T-cell (primary cell): Measurements from ENCODE around the gene PFDN5. TPM values are rescaled to one million over a fixed set of nuclear protein-coding genes. Genes with fewer than 3 reads are reported as not detected.
"Not testable (repeated sequence)": the region's sequence is repeated elsewhere in the genome, so short reads cannot be mapped to it uniquely, and the experiment has no call there.

Experiments used
- ATAC-seq, 4 experiments: fragments of 200-7000 bp in 3 of 4; fragments of 150-1000 bp in 1 of 4; cut with Tn5 transposase; replicated peaks in 1 of 4; 1 replicate in 3 of 4; 2 replicates in 1 of 4; pipeline ENCODE4 v1.10.0; 2021; ENCODE audit warnings: moderate library complexity in 3 of 4, mild to moderate bottlenecking in 2 of 4, moderate number of reproducible peaks in 1 of 4
- CTCF ChIA-PET, 2 donors: fragments of 300-600 bp; sonication (Branson Sonifier 250); formaldehyde crosslinking; loops; one replicate each; lab custom pipeline; 2022; ENCODE audit warnings: antibody characterized with exemption in 2 of 2; lab: Charles Lee
- POLR2A ChIA-PET, 2 donors: fragments of 300-600 bp; sonication (Branson Sonifier 250); formaldehyde crosslinking; loops; one replicate each; lab custom pipeline; 2022; ENCODE audit warnings: antibody characterized with exemption in 2 of 2; lab: Charles Lee
- DNase-seq, 35 experiments: peaks; one replicate each; pipeline versions ENCODE4 v3.0.0 to v3.0.0-alpha.2; 2013 to 2023
- H3K27ac ChIP-seq: one replicate; pipeline ENCODE4 v1.5.1; 2013; ENCODE audit warnings: low read length
- H3K27me3 ChIP-seq, 2 experiments: replicated peaks in 1 of 2; 1 replicate in 1 of 2; 2 replicates in 1 of 2; pipeline versions ENCODE4 v1.6.1 to v1.7.0; 2013; ENCODE audit warnings: low read length in 1 of 2, mixed read lengths in 1 of 2; ENCODE audit not compliant: control insufficient read depth in 2 of 2, insufficient read depth in 2 of 2; ENCODE audit errors: extremely low read depth in 1 of 2
- H3K36me3 ChIP-seq, 2 donors: 1 replicate in 1 of 2; 2 replicates in 1 of 2; pipeline versions ENCODE4 v1.6.1 to v1.7.0; 2013; ENCODE audit warnings: low read length in 1 of 2; ENCODE audit not compliant: control insufficient read depth in 2 of 2, insufficient read depth in 1 of 2; ENCODE audit errors: extremely low read depth in 1 of 2
- H3K4me1 ChIP-seq, 2 experiments: 1 replicate in 1 of 2; 2 replicates in 1 of 2; pipeline versions ENCODE4 v1.6.1 to v1.7.0; 2013; ENCODE audit warnings: low read length in 2 of 2, mixed read lengths in 1 of 2; ENCODE audit not compliant: insufficient read depth in 2 of 2, control insufficient read depth in 1 of 2; ENCODE audit errors: extremely low read depth in 1 of 2
- H3K4me3 ChIP-seq, 2 donors: 1 replicate in 1 of 2; 2 replicates in 1 of 2; pipeline versions ENCODE4 v1.5.1 to v1.7.0; 2013; ENCODE audit warnings: mild to moderate bottlenecking in 2 of 2, low read length in 1 of 2, moderate library complexity in 1 of 2; ENCODE audit not compliant: control insufficient read depth in 1 of 2; ENCODE audit errors: extremely low read depth in 1 of 2
- H3K9me3 ChIP-seq: 2 replicates; pipeline ENCODE4 v1.7.0; 2013
- H3K27ac Mint-ChIP-seq, 2 donors: one replicate each; pipeline ENCODE4 v1.8.0; 2020 to 2021; ENCODE audit warnings: mild to moderate bottlenecking in 2 of 2, mixed read lengths in 2 of 2
- H3K27me3 Mint-ChIP-seq, 2 donors: one replicate each; pipeline ENCODE4 v1.8.0; 2021 to 2022; ENCODE audit warnings: mixed read lengths in 2 of 2
- H3K36me3 Mint-ChIP-seq: one replicate; pipeline ENCODE4 v1.8.0; 2021; ENCODE audit warnings: mixed read lengths
- H3K4me1 Mint-ChIP-seq, 3 donors: one replicate each; pipeline ENCODE4 v1.8.0; 2020 to 2022; ENCODE audit warnings: mixed read lengths in 3 of 3, mild to moderate bottlenecking in 1 of 3
- H3K4me3 Mint-ChIP-seq, 3 donors: one replicate each; pipeline ENCODE4 v1.8.0; 2020 to 2022; ENCODE audit warnings: mild to moderate bottlenecking in 3 of 3, mixed read lengths in 3 of 3, moderate library complexity in 3 of 3
- H3K9me3 Mint-ChIP-seq, 3 donors: one replicate each; pipeline ENCODE4 v1.8.0; 2020 to 2022; ENCODE audit warnings: mixed read lengths in 3 of 3
- WGBS: methylation state at CpG from one replicate; pipeline ENCODE4 v1.1.5; 2013; ENCODE audit warnings: missing lambda C conversion rate; ENCODE audit not compliant: insufficient coverage; 5-methylcytosine and 5-hydroxymethylcytosine counted together
- total RNA-seq, 35 experiments: library from RNA in 6 of 35; stranded (reverse) in 6 of 35; fragments of 120-200 nt in 1 of 35; gene quantifications; one replicate each; pipeline versions ENCODE4 v1.2.1 to v1.2.4 and lab custom pipeline; 2013 to 2026

Gene PFDN5
- total RNA-seq, 5 donors from 2014 or later (not counting 1 experiment from before 2014, with no cell fraction given): 591 to 643 (median 612) TPM

GRCh38 chr12:53327435-53328042 lies 32.2 kb downstream of the PFDN5 start:
- Histone ChIP-seq H3K27me3 (peaks cover 0 to 32% of the 10 kb centered on the region in 2 experiments), H3K4me3 (no peak overlapping the region), H3K4me1 (peaks cover 9 to 31% of the 10 kb centered on the region in 2 experiments), H3K36me3 (no peaks in the 10 kb centered on the region), H3K27ac (no peak overlapping the region), H3K9me3 (no peaks in the 10 kb centered on the region)
- WGBS: 100% methylated on average over 2 of the region's 3 CpGs
- ATAC-seq (no peak), DNase-seq (no peak)
- no peaks in the 10 kb centered on the region for H3K36me3 Mint-ChIP-seq
- H3K4me3 Mint-ChIP-seq: no peak overlapping the region
- no peak overlapping the region for H3K27ac Mint-ChIP-seq
- peaks cover 16 to 25% (median 22%) of the 10 kb centered on the region in 3 donors for H3K4me1 Mint-ChIP-seq
- ChIA-PET POLR2A (interaction anchor here in 1 of 2 donors (0.6 kb wide), 1 partner anchor 134 kb away, joined by 3 read pairs; no protein-coding TSS in a partner anchor), CTCF (interaction anchor here (0.5 to 1.1 kb wide), 4 partner anchors 8 to 104 kb away, joined by 3 to 4 read pairs (median 4); partner anchors contain the start of gene SP7 (in 1 of the 2))
- H3K27me3 Mint-ChIP-seq: peaks cover 3 to 12% of the 10 kb centered on the region in 2 donors
- H3K9me3 Mint-ChIP-seq: no peaks in the 10 kb centered on the region

- Histone ChIP-seq H3K9me3 (no peaks in the 10 kb centered on the region), H3K27me3 (peaks cover 0 to 37% of the 10 kb centered on the region in 2 experiments), H3K36me3 (no peaks in the 10 kb centered on the region), H3K27ac (no peak overlapping the region), H3K4me1 (peaks cover 8 to 26% of the 10 kb centered on the region in 2 experiments), H3K4me3 (no peak overlapping the region)
- Mint-ChIP-seq H3K27me3 (peaks cover 4 to 12% of the 10 kb centered on the region in 2 donors), H3K27ac (no peak overlapping the region), H3K4me3 (no peak overlapping the region), H3K36me3 (no peaks in the 10 kb centered on the region), H3K4me1 (peaks cover 15 to 20% (median 18%) of the 10 kb centered on the region in 3 donors), H3K9me3 (no peaks in the 10 kb centered on the region)
- ATAC-seq (no peak), DNase-seq (no peak)
- WGBS: 72% methylated on average over 16 of the region's 16 CpGs
- ChIA-PET POLR2A (no interaction called here), CTCF (interaction anchor here (0.5 to 1.1 kb wide), 2 partner anchors 8 to 13 kb away, joined by 3 to 4 read pairs; partner anchors contain the start of gene SP7 (in 1 of the 2))
Measured at GRCh38 chr12:53328043-53328435, 32.7 kb downstream of the PFDN5 start.

- H3K36me3 ChIP-seq: no peaks in the 10 kb centered on the region
- Mint-ChIP-seq H3K4me3 (no peak overlapping the region), H3K4me1 (peaks cover 2 to 6% (median 5%) of the 10 kb centered on the region in 3 donors), H3K27ac (no peak overlapping the region), H3K9me3 (no peaks in the 10 kb centered on the region), H3K36me3 (no peaks in the 10 kb centered on the region), H3K27me3 (peaks cover 22 to 32% of the 10 kb centered on the region in 2 donors)
- WGBS: 90% methylated on average over 2 of the region's 5 CpGs
- ChIA-PET POLR2A (interaction anchor here in 1 of 2 donors (0.6 kb wide), 2 partner anchors 17 to 1365 kb away, joined by 3 read pairs; no protein-coding TSS in a partner anchor), CTCF (interaction anchor here in 1 of 2 donors (0.7 kb wide), 1 partner anchor 177 kb away, joined by 5 read pairs; no protein-coding TSS in a partner anchor)
- ATAC-seq (no peak), DNase-seq (no peak)
- peaks cover 0 to 61% of the 10 kb centered on the region in 2 experiments for H3K27me3 ChIP-seq
- no peaks in the 10 kb centered on the region for H3K9me3 ChIP-seq
- H3K4me1 ChIP-seq: peaks cover 0 to 6% of the 10 kb centered on the region in 2 experiments
- no peak overlapping the region for H3K4me3 ChIP-seq
- no peak overlapping the region for H3K27ac ChIP-seq
Measured at GRCh38 chr12:53330671-53331070, 35.3 kb downstream of the PFDN5 start.

GRCh38 chr12:53332339-53332738 lies 37.0 kb downstream of the PFDN5 start:
- DNase-seq, H3K27ac Mint-ChIP-seq, H3K36me3 ChIP-seq, H3K4me3 ChIP-seq, H3K4me1 ChIP-seq, H3K36me3 Mint-ChIP-seq, H3K27ac ChIP-seq, ATAC-seq, H3K4me3 Mint-ChIP-seq, H3K4me1 Mint-ChIP-seq, H3K9me3 Mint-ChIP-seq, H3K9me3 ChIP-seq: not testable (repeated sequence)
- H3K27me3 Mint-ChIP-seq: peaks cover 33 to 47% of the 10 kb centered on the region in 2 donors
- CTCF ChIA-PET: interaction anchor here in 1 of 2 donors (0.6 kb wide), 1 partner anchor 16 kb away, joined by 13 read pairs; no protein-coding TSS in a partner anchor
- POLR2A ChIA-PET: interaction anchor here (0.5 to 0.6 kb wide), 2 partner anchors 118 to 143 kb away, joined by 5 to 10 read pairs; no protein-coding TSS in a partner anchor
- H3K27me3 ChIP-seq: peaks cover 0 to 75% of the 10 kb centered on the region in 2 experiments

- 82% methylated on average over 8 of the region's 15 CpGs for WGBS
- CTCF ChIA-PET: interaction anchor here in 1 of 2 donors (0.8 kb wide), 1 partner anchor 12 kb away, joined by 3 read pairs; the partner anchor contains the start of gene AAAS
- H3K4me3 Mint-ChIP-seq: no peak overlapping the region
Measured at GRCh38 chr12:53332744-53333143, 37.4 kb downstream of the PFDN5 start.

GRCh38 chr12:53333289-53333688 lies 37.9 kb downstream of the PFDN5 start:
- POLR2A ChIA-PET: interaction anchor here in 1 of 2 donors (0.7 kb wide), 1 partner anchor 114 kb away, joined by 7 read pairs; no protein-coding TSS in a partner anchor
- peaks cover 0 to 79% of the 10 kb centered on the region in 2 experiments for H3K27me3 ChIP-seq
- H3K27me3 Mint-ChIP-seq: peaks cover 42 to 51% of the 10 kb centered on the region in 2 donors

More at GRCh38 chr12:53332744-53333143, 37.4 kb downstream of the PFDN5 start:
- H3K9me3 Mint-ChIP-seq: no peaks in the 10 kb centered on the region
- Histone ChIP-seq H3K36me3 (no peaks in the 10 kb centered on the region), H3K4me1 (peaks cover 0 to 4% of the 10 kb centered on the region in 2 experiments), H3K27ac (no peak overlapping the region), H3K4me3 (no peak overlapping the region), H3K9me3 (no peaks in the 10 kb centered on the region), H3K27me3 (peaks cover 0 to 79% of the 10 kb centered on the region in 2 experiments)
- peaks cover 36 to 47% of the 10 kb centered on the region in 2 donors for H3K27me3 Mint-ChIP-seq
- DNase-seq: no peak
- ATAC-seq: no peak
- POLR2A ChIA-PET: interaction anchor here in 1 of 2 donors (0.6 kb wide), 1 partner anchor 143 kb away, joined by 10 read pairs; no protein-coding TSS in a partner anchor
- peaks cover 2 to 5% (median 2%) of the 10 kb centered on the region in 3 donors for H3K4me1 Mint-ChIP-seq
- no peaks in the 10 kb centered on the region for H3K36me3 Mint-ChIP-seq
- no peak overlapping the region for H3K27ac Mint-ChIP-seq

More at GRCh38 chr12:53333289-53333688, 37.9 kb downstream of the PFDN5 start:
- Mint-ChIP-seq H3K27ac (no peak overlapping the region), H3K9me3 (no peaks in the 10 kb centered on the region), H3K4me3 (no peak overlapping the region), H3K36me3 (no peaks in the 10 kb centered on the region), H3K4me1 (peaks cover 3 to 8% (median 6%) of the 10 kb centered on the region in 3 donors)
- Histone ChIP-seq H3K4me3 (no peak overlapping the region), H3K27ac (no peak overlapping the region), H3K9me3 (no peaks in the 10 kb centered on the region), H3K4me1 (peaks cover 4 to 7% of the 10 kb centered on the region in 2 experiments), H3K36me3 (no peaks in the 10 kb centered on the region)
- no peak for DNase-seq
- 53% methylated on average over 2 of the region's 4 CpGs for WGBS
- ATAC-seq: no peak
- CTCF ChIA-PET: interaction anchor here in 1 of 2 donors (0.8 kb wide), 1 partner anchor 12 kb away, joined by 3 read pairs; the partner anchor contains the start of gene AAAS
